ENCODE results near the gene FSD1. TPM values are rescaled to one million over a fixed set of nuclear protein-coding genes. Genes with fewer than 3 reads are reported as not detected.
A peak's percentile ranks its signal among the peaks of the same experiment; 100 is the strongest.

Gene FSD1
- total RNA-seq, 1 donor from 2014 or later = 48.3 TPM

DNA sequence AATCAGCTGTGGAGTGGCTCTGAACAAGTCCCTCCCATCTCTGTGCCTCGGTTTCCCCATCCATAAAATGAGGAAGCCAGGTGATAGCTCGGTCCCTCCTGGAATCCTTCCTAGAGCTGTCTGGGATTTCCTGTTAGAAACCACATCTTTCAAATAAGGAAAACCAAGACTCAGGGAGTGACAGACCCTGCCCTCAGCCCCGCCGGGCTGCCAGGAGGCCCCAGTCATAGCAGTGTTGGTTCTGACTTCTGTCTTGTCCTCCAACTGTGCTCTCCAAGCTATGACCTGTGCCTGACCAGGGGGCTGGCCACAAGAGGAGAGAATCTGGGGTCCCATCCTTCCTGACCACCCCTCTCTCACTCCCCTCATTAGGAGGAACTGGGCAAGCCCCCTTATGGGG, 26.4 kb upstream of the FSD1 start:
- H3K79me2 ChIP-seq (ENCODE audit: low read depth) = no peaks in the 10 kb centered on the region
- H3F3A ChIP-seq (ENCODE audit: low read depth) = peaks cover 22% of the 10 kb centered on the region
- H3K4me1 ChIP-seq = peaks cover 12% of the 10 kb centered on the region
- no peaks in the 10 kb centered on the region for H3K9me3 ChIP-seq (ENCODE audit: low read depth)
- Mint-ChIP-seq H3K4me1 (peaks cover 13% of the 10 kb centered on the region), H3K27ac (no peak overlapping the region), H3K4me3 (peak overlapping the region; percentile 85), H3K9me3 (no peaks in the 10 kb centered on the region), H3K36me3 (no peaks in the 10 kb centered on the region), H3K27me3 (ENCODE audit: insufficient read depth, low read depth) (peaks cover 28% of the 10 kb centered on the region)
- DNase-seq (ENCODE audit: low spot score) = no peak
- no peaks in the 10 kb centered on the region for H3K36me3 ChIP-seq
- peak overlapping the region; percentile 98 for H3K4me2 ChIP-seq
- no peak for TF ChIP-seq CTCF (IDR thresholded peaks at IDR 0.05)
- no peak for TF ChIP-seq EZH2 (IDR thresholded peaks at IDR 0.05)
- TF ChIP-seq EZH2phosphoT487 (IDR thresholded peaks at IDR 0.05) = no peak
- no peaks in the 10 kb centered on the region for H4K20me1 ChIP-seq (ENCODE audit: low read depth)
- H3K27ac ChIP-seq = no peak overlapping the region
- H3K27me3 ChIP-seq = peaks cover 64% of the 10 kb centered on the region
- no peak overlapping the region for H3K9ac ChIP-seq
- H3K4me3 ChIP-seq = no peak overlapping the region
- no peak overlapping the region for H2AFZ ChIP-seq (replicated peaks)

GRCh38 chr19:4278419-4279266, 25.8 kb upstream of the FSD1 start, which contains the start of gene SHD:
TSS of gene SHD (plus strand) at chr19:4279266. CDS start at chr19:4280064, 798 bp downstream.
- Mint-ChIP-seq H3K4me1 (peaks cover 13% of the 10 kb centered on the region), H3K36me3 (no peaks in the 10 kb centered on the region), H3K27me3 (ENCODE audit: insufficient read depth, low read depth) (peaks cover 28% of the 10 kb centered on the region), H3K27ac (no peak within 1 kb of the TSS), H3K9me3 (no peaks in the 10 kb centered on the region), H3K4me3 (peak within 1 kb of the TSS; percentile 86)
- no peak within 1 kb of the TSS for H3K27ac ChIP-seq
- no peaks in the 10 kb centered on the region for H3K79me2 ChIP-seq (ENCODE audit: low read depth)
- peaks cover 22% of the 10 kb centered on the region for H3F3A ChIP-seq (ENCODE audit: low read depth)
- H3K4me2 ChIP-seq = peak within 1 kb of the TSS; percentile 98
- no peak within 1 kb of the TSS for H3K9ac ChIP-seq
- peaks cover 69% of the 10 kb centered on the region for H3K27me3 ChIP-seq
- TF ChIP-seq EZH2 (IDR thresholded peaks at IDR 0.05) (no peak), EZH2phosphoT487 (IDR thresholded peaks at IDR 0.05) (no peak), CTCF (IDR thresholded peaks at IDR 0.05) (no peak)
- DNase-seq (ENCODE audit: low spot score) = peak; percentile 64
- peak within 1 kb of the TSS; percentile 72 for H2AFZ ChIP-seq (replicated peaks)
- H3K4me1 ChIP-seq = peaks cover 12% of the 10 kb centered on the region
- H3K9me3 ChIP-seq (ENCODE audit: low read depth) = no peaks in the 10 kb centered on the region
- no peaks in the 10 kb centered on the region for H4K20me1 ChIP-seq (ENCODE audit: low read depth)
- H3K36me3 ChIP-seq = no peaks in the 10 kb centered on the region
- peak within 1 kb of the TSS; percentile 67 for H3K4me3 ChIP-seq

- Histone ChIP-seq H3K79me2 (ENCODE audit: low read depth) (no peaks in the 10 kb centered on the region), H4K20me1 (ENCODE audit: low read depth) (no peaks in the 10 kb centered on the region), H3F3A (ENCODE audit: low read depth) (peaks cover 28% of the 10 kb centered on the region), H3K9ac (no peak overlapping the region), H3K9me3 (ENCODE audit: low read depth) (no peaks in the 10 kb centered on the region), H3K27ac (no peak overlapping the region), H3K4me1 (peaks cover 12% of the 10 kb centered on the region), H3K4me2 (peak overlapping the region; percentile 98), H3K4me3 (peak overlapping the region; percentile 67), H3K27me3 (peaks cover 75% of the 10 kb centered on the region), H2AFZ (replicated peaks) (peak overlapping the region; percentile 72), H3K36me3 (no peaks in the 10 kb centered on the region)
- no peak overlapping the region for H3K27ac Mint-ChIP-seq
- H3K27me3 Mint-ChIP-seq (ENCODE audit: insufficient read depth, low read depth) = peaks cover 28% of the 10 kb centered on the region
- no peaks in the 10 kb centered on the region for H3K36me3 Mint-ChIP-seq
- H3K9me3 Mint-ChIP-seq = no peaks in the 10 kb centered on the region
- H3K4me1 Mint-ChIP-seq = peaks cover 13% of the 10 kb centered on the region
- no peak for TF ChIP-seq EZH2 (IDR thresholded peaks at IDR 0.05)
- no peak for TF ChIP-seq EZH2phosphoT487 (IDR thresholded peaks at IDR 0.05)
- no peak for TF ChIP-seq CTCF (IDR thresholded peaks at IDR 0.05)
- DNase-seq (ENCODE audit: low spot score) = peak; percentile 66
- H3K4me3 Mint-ChIP-seq = peak overlapping the region; percentile 43
These were observed 25.2 kb upstream of the FSD1 start for GRCh38 chr19:4279267-4279529.
